Right lobe of liver (tissue), 4 donors: ENCODE results near the gene SLC28A3.

Experiments
- POLR2A ChIP-seq: fragments of 450-650 bp; IDR thresholded peaks from one replicate; pipeline ENCODE4 v1.6.1; 2017; ENCODE audit warnings: antibody characterized with exemption, mild to moderate bottlenecking
- TF ChIP-seq, protein P1 (sequence below), 4 donors: fragments of 200-600 bp in 3 of 4; fragments of 450-650 bp in 1 of 4; IDR thresholded peaks; one replicate each; pipeline versions ENCODE4 v1.5.1 to v1.8.0; 2016 to 2022; ENCODE audit warnings: antibody characterized with exemption in 4 of 4, mild to moderate bottlenecking in 2 of 4
- donor health status: DM: no; HTN: no; CAD: no.
- donor health status: DM: no; HTN: no; CAD: no.
- donor health status: DM: no; HTN: yes; CAD: no.

DNA sequence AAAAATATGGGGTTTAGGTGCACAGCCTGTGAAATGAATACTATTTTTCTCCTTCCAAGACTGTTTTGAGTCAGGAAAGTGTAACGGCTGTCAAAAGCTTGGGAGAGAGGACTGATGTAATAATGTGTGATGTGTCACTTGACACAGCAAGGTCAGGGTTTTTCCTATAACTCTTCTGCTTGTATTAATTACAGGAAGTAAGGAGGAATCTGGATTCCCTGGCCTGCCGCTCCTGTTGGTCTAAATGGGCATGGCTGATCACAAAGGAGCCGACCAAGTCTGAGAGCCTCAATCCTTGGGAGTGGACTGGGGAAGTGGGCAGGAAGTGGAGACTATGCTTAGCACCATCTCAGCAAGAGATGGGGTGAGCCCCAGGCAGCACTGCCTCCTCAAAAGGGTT, 16.7 kb upstream of the SLC28A3 start:
- TF ChIP-seq, protein P1, sequence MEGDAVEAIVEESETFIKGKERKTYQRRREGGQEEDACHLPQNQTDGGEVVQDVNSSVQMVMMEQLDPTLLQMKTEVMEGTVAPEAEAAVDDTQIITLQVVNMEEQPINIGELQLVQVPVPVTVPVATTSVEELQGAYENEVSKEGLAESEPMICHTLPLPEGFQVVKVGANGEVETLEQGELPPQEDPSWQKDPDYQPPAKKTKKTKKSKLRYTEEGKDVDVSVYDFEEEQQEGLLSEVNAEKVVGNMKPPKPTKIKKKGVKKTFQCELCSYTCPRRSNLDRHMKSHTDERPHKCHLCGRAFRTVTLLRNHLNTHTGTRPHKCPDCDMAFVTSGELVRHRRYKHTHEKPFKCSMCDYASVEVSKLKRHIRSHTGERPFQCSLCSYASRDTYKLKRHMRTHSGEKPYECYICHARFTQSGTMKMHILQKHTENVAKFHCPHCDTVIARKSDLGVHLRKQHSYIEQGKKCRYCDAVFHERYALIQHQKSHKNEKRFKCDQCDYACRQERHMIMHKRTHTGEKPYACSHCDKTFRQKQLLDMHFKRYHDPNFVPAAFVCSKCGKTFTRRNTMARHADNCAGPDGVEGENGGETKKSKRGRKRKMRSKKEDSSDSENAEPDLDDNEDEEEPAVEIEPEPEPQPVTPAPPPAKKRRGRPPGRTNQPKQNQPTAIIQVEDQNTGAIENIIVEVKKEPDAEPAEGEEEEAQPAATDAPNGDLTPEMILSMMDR (IDR thresholded peaks at IDR 0.05), result no peak
- no peak for TF ChIP-seq POLR2A
